IPS-18c (cell line): ENCODE measurements around the gene CRB2.

Experiments used
- H3K4me3 ChIP-seq: 2 replicates; pipeline ENCODE4 v1.7.0; 2013; ENCODE audit warnings: low read depth, mild to moderate bottlenecking, low read length, moderate library complexity; ENCODE audit not compliant: insufficient read depth
- H3K9me3 ChIP-seq: one replicate; pipeline ENCODE4 v1.6.1; 2013; ENCODE audit warnings: mild to moderate bottlenecking, low read length, moderate library complexity; ENCODE audit not compliant: control insufficient read depth, insufficient read depth

Gene CRB2

GRCh38 chr9:123355761-123356431 lies at the start of gene CRB2:
Gene CRB2 (plus strand): TSS chr9:123356197. CDS start chr9:123356261, 64 bp downstream.
- Histone ChIP-seq H3K9me3 (no peaks in the 10 kb centered on the region), H3K4me3 (peak within 1 kb of the TSS; percentile 38)

GRCh38 chr9:123309611-123310010 lies 46.4 kb upstream of the CRB2 start:
- Histone ChIP-seq H3K4me3 (no peak overlapping the region), H3K9me3 (no peaks in the 10 kb centered on the region)

GRCh38 chr9:123310551-123311249 lies 45.3 kb upstream of the CRB2 start:
- no peaks in the 10 kb centered on the region for H3K9me3 ChIP-seq
- H3K4me3 ChIP-seq: no peak overlapping the region

- Histone ChIP-seq H3K9me3 (peaks cover 1% of the 10 kb centered on the region), H3K4me3 (no peak overlapping the region)
These were observed 44.7 kb upstream of the CRB2 start for GRCh38 chr9:123311250-123311752.

- peaks cover 3% of the 10 kb centered on the region for H3K9me3 ChIP-seq
- no peak overlapping the region for H3K4me3 ChIP-seq
These were observed 43.6 kb upstream of the CRB2 start for GRCh38 chr9:123312306-123312877.

- Histone ChIP-seq H3K4me3 (no peak overlapping the region), H3K9me3 (peaks cover 3% of the 10 kb centered on the region)
These were observed 41.4 kb upstream of the CRB2 start for GRCh38 chr9:123314617-123315016.

- Histone ChIP-seq H3K4me3 (no peak overlapping the region), H3K9me3 (peaks cover 3% of the 10 kb centered on the region)
These were observed 40.4 kb upstream of the CRB2 start for GRCh38 chr9:123315635-123316034.

- Histone ChIP-seq H3K4me3 (no peak overlapping the region), H3K9me3 (peaks cover 3% of the 10 kb centered on the region)
These were observed 39.8 kb upstream of the CRB2 start for GRCh38 chr9:123316053-123316718.

GRCh38 chr9:123318202-123318601 lies 37.8 kb upstream of the CRB2 start:
- no peak overlapping the region for H3K4me3 ChIP-seq
- H3K9me3 ChIP-seq: peaks cover 3% of the 10 kb centered on the region

GRCh38 chr9:123318961-123319421 lies 37.0 kb upstream of the CRB2 start:
- H3K9me3 ChIP-seq: peaks cover 3% of the 10 kb centered on the region
- no peak overlapping the region for H3K4me3 ChIP-seq

GRCh38 chr9:123319541-123320339 lies 36.3 kb upstream of the CRB2 start:
- no peak overlapping the region for H3K4me3 ChIP-seq
- peaks cover 3% of the 10 kb centered on the region for H3K9me3 ChIP-seq

GRCh38 chr9:123320814-123321213 lies 35.2 kb upstream of the CRB2 start:
- Histone ChIP-seq H3K9me3 (peaks cover 3% of the 10 kb centered on the region), H3K4me3 (no peak overlapping the region)

- no peaks in the 10 kb centered on the region for H3K9me3 ChIP-seq
- no peak overlapping the region for H3K4me3 ChIP-seq
These were observed 34.3 kb upstream of the CRB2 start for GRCh38 chr9:123321616-123322272.

GRCh38 chr9:123322273-123323195 lies 33.5 kb upstream of the CRB2 start:
- H3K4me3 ChIP-seq: no peak overlapping the region

GRCh38 chr9:123323196-123324013 lies 32.6 kb upstream of the CRB2 start:
- Histone ChIP-seq H3K4me3 (no peak overlapping the region; the same call in 1 of the 2 replicates), H3K9me3 (no peaks in the 10 kb centered on the region)

More at GRCh38 chr9:123322273-123323195, 33.5 kb upstream of the CRB2 start:
- H3K9me3 ChIP-seq: no peaks in the 10 kb centered on the region
